Heart left ventricle (tissue), 16 donors: ENCODE data around the gene ESPN. TPM values are rescaled to one million over a fixed set of nuclear protein-coding genes. Genes with fewer than 3 reads are reported as not detected.
A peak's percentile ranks its signal among the peaks of the same experiment; 100 is the strongest.

Experiments
- ATAC-seq, 4 donors: fragments of 200-7000 bp; cut with Tn5 transposase; one replicate each; pipeline ENCODE4 v1.9.1; 2020 to 2022; ENCODE audit warnings: moderate library complexity in 4 of 4, mild to moderate bottlenecking in 3 of 4, moderate number of reproducible peaks in 1 of 4
- DNase-seq, 5 donors: peaks; one replicate each; pipeline ENCODE4 v3.0.0-alpha.2; 2020
- H3K27ac ChIP-seq, 12 donors: fragments of 200-600 bp; sonication (generic) in 4 of 12; one replicate each; pipeline versions ENCODE4 v1.5.0 to v1.8.0; 2016 to 2022; ENCODE audit warnings: mild to moderate bottlenecking in 2 of 12
- H3K27me3 ChIP-seq, 9 donors: fragments of 200-600 bp; sonication (generic) in 2 of 9; one replicate each; pipeline versions ENCODE4 v1.5.1 to v1.8.0; 2016 to 2022; ENCODE audit warnings: mild to moderate bottlenecking in 3 of 9
- H3K36me3 ChIP-seq, 9 donors: fragments of 200-600 bp; sonication (generic) in 2 of 9; one replicate each; pipeline versions ENCODE4 v1.5.0 to v1.8.0; 2018 to 2022; ENCODE audit warnings: mild to moderate bottlenecking in 2 of 9
- H3K4me1 ChIP-seq, 12 donors: fragments of 200-600 bp; sonication (generic) in 4 of 12; one replicate each; pipeline versions ENCODE4 v1.5.0 to v1.8.0; 2016 to 2022; ENCODE audit warnings: mild to moderate bottlenecking in 3 of 12
- H3K4me3 ChIP-seq, 12 donors: fragments of 200-600 bp; sonication (generic) in 4 of 12; one replicate each; pipeline versions ENCODE4 v1.5.0 to v1.8.0; 2017 to 2022; ENCODE audit warnings: mild to moderate bottlenecking in 9 of 12, moderate library complexity in 4 of 12
- H3K9me3 ChIP-seq, 12 donors: fragments of 200-600 bp; sonication (generic) in 4 of 12; one replicate each; pipeline versions ENCODE4 v1.5.0 to v1.8.0; 2016 to 2022; ENCODE audit warnings: mild to moderate bottlenecking in 1 of 12
- CTCF ChIP-seq, 12 donors: fragments of 200-600 bp; sonication (generic) in 4 of 12; IDR thresholded peaks; one replicate each; pipeline versions ENCODE4 v1.5.0 to v1.8.0; 2018 to 2022; ENCODE audit warnings: antibody characterized with exemption in 12 of 12, mild to moderate bottlenecking in 5 of 12
- POLR2A ChIP-seq, 2 donors: fragments of 450-650 bp; IDR thresholded peaks; one replicate each; pipeline ENCODE4 v1.6.1; 2017; ENCODE audit warnings: antibody characterized with exemption in 2 of 2, mild to moderate bottlenecking in 2 of 2, moderate library complexity in 2 of 2
- WGBS, 4 donors: extraction: QIAGEN DNeasy Blood & Tissue Kit in 2 of 4; methylation state at CpG; one replicate each; pipeline versions ENCODE4 v1.1.5 to v1.1.7; 2013 to 2018; 5-methylcytosine and 5-hydroxymethylcytosine counted together
- intact Hi-C, 10 donors: fragments of 100-400 bp; cut with DNase I; formaldehyde crosslinking; loops; one replicate each; pipeline versions ENCODE4 v1.11.1 to v1.14.2; 2022
- polyA plus RNA-seq, 2 donors: library from polyadenylated mRNA; stranded (reverse); fragments of 200-250 nt; gene quantifications; one replicate each; pipeline ENCODE4 v1.2.3, GENCODE V29; 2013
- total RNA-seq, 9 donors: library from RNA; depleted of rRNA in 2 of 9; stranded (reverse); fragments of >200 nt in 2 of 9; fragmentation: NEBNext Ultra II Directional in 3 of 9; extraction: Animal tissue kit (Norgen Biotek cat#: 25700) in 3 of 9; gene quantifications; one replicate each; pipeline versions ENCODE4 v1.1.0 to v1.2.4, GENCODE V29; 2016 to 2023
- donor health status: ischemic (EF 13 %, LVEDD 7.1; RV severe dilation, severe dysfunction).
- donor health status: healthy with polysubstance abuse.
- donor health status: DM: no; HTN: yes; CAD: no.
- donor health status: DM: no; HTN: no; CAD: no.
- donor health status: ischemic (EF 25% LVEDD 6.9; RV normal size, moderate dysfunction).
- donor health status: ischemic (EF 25% LVEDD 5.7; RV mildly dilated, moderate dysfunction).
- donor health status: healthy.
- donor health status: DM: yes; HTN: yes; CAD: no.
- donor health status: ischemic (EF 35%, LVEDD 5.7; RV mildly dilated, moderate dysfunction).
- donor health status: nonischemic (EF 11% LVEDD 7.7; RV severe dilation, severe dysfunction).
- donor health status: DM: yes; HTN: yes; CAD: no.
- donor health status: PGD.
- donor health status: ischemic (EF 29% LVEDD 5.4; RV normal size, mild dysfunction).
- donor health status: nonischemic (EF 23%, LVEDD 6.1; RV moderate dilation, normal function).

The ESPN gene
- total and polyA plus RNA-seq, 11 donors, result 0.10 to 1.3 (median 0.21) TPM; not detected in 6

DNA sequence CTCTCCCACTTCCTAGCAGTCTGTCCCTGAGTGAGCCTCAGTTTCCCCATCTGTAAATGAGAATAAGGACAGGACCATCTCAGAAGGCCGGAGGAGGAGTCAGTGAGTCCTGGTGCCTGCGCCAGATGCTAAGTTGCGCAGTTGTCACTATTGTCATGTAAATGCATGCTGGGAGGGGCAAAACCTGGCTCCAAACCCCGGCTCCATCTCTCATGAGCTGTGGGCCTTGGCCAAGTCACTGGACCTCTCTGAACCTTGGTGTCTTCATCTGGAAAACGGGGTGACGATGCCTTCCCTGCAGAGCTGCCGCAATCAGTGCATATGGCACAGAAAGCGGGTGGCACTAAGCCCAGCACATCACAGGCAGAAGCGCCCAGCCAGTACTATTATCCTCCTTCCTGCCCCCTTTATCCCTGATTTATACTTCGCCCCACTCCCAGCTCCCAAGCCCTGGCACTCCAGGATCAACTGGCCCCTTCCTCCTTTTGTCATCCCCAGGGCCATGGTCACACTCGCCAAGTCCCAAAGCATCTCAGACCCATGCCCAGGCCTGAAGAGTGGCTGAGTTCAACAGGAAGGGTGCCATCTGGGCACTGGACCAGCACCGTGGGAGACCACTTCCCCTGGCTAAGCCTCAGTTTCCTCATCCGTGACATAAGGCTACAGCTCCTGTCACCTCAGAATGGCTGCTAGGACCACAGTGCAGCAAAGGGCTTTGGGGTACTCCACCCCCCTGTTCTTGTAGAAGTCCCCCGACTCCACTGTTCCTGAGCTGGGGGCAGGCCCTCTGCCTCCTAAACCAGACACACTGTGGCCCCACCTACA lies 71.2 kb downstream of the ESPN start:
- intact Hi-C loops, result loop anchor here in 2 of 10 donors (5.0 to 10.0 kb wide), 2 partner anchors 57 to 129 kb away; partner anchors contain the start of genes NOL9 (in 1 of the 2) and THAP3 (in 1 of the 2)
- Histone ChIP-seq H3K27me3 (peaks cover 0 to 18% (median 0%) of the 10 kb centered on the region in 9 donors), H3K36me3 (no peaks in the 10 kb centered on the region), H3K9me3 (no peaks in the 10 kb centered on the region), H3K4me3 (peak overlapping the region in 8 of 12 donors; percentile 63 to 81 (median 70)), H3K4me1 (peaks cover 0 to 85% (median 57%) of the 10 kb centered on the region in 12 donors), H3K27ac (peak overlapping the region in 10 of 12 donors; percentile 49 to 87 (median 78))
- ATAC-seq, result peak in 1 of 4 donors; percentile 4
- WGBS, 4 donors, result 81 to 87% (median 84%) methylated on average over 12 to 14 of the region's 14 CpGs
- TF ChIP-seq CTCF (IDR thresholded peaks at IDR 0.05) (no peak), POLR2A (IDR thresholded peaks at IDR 0.05) (no peak)
- DNase-seq, result peak in 1 of 5 donors; percentile 6

DNA sequence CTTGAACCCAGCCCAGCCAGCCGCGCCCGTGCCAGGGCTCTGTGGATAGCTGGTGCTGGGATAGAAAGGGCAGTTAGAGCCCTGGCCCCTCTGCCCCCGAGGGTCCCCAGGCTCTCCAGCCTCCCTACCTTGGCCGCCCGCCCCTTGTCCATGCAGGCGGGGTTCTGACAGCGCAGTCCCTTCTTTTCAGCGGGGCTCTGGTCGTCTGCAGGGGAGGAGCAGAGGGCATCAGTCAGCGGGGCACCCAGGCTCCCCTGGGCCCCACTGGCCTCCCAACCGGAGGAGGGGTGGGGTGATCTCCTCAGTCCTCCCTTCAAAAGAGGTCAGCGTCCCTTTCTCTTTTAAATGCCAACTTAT lies 71.8 kb downstream of the ESPN start:
- peak in 1 of 4 donors; percentile 4 for ATAC-seq
- H3K27me3 ChIP-seq, result peaks cover 0 to 16% (median 0%) of the 10 kb centered on the region in 9 donors
- intact Hi-C loops, result loop anchor here in 2 of 10 donors (5.0 to 10.0 kb wide), 2 partner anchors 56 to 128 kb away; partner anchors contain the start of genes NOL9 (in 1 of the 2) and THAP3 (in 1 of the 2)
- TF ChIP-seq POLR2A (IDR thresholded peaks at IDR 0.05) (no peak), CTCF (IDR thresholded peaks at IDR 0.05) (no peak)
- no peaks in the 10 kb centered on the region for H3K9me3 ChIP-seq
- no peaks in the 10 kb centered on the region for H3K36me3 ChIP-seq
- peak overlapping the region in 11 of 12 donors; percentile 42 to 81 (median 70) for H3K4me3 ChIP-seq
- DNase-seq, result no peak
- H3K27ac ChIP-seq, result peak overlapping the region in 10 of 12 donors; percentile 49 to 87 (median 78)
- peaks cover 0 to 85% (median 54%) of the 10 kb centered on the region in 12 donors for H3K4me1 ChIP-seq
- 28 to 47% (median 40%) methylated on average over 3 to 13 of the region's 13 CpGs for WGBS, 4 donors

GRCh38 chr1:6496890-6497214 lies 72.3 kb downstream of the ESPN start:
- WGBS, 4 donors, result 4 to 6% (median 6%) methylated on average over 20 to 21 of the region's 21 CpGs; no CpG with 5 or more reads in 1 of the 4 donors
- H3K27ac ChIP-seq, result peak overlapping the region in 11 of 12 donors; percentile 49 to 87 (median 78)
- DNase-seq (no peak), ATAC-seq (no peak)
- H3K4me3 ChIP-seq, result peak overlapping the region; percentile 42 to 81 (median 70)
- TF ChIP-seq CTCF (IDR thresholded peaks at IDR 0.05) (no peak), POLR2A (IDR thresholded peaks at IDR 0.05) (no peak)
- peaks cover 1 to 85% (median 55%) of the 10 kb centered on the region in 12 donors for H3K4me1 ChIP-seq
- no peaks in the 10 kb centered on the region for H3K36me3 ChIP-seq
- peaks cover 0 to 16% (median 0%) of the 10 kb centered on the region in 9 donors for H3K27me3 ChIP-seq
- intact Hi-C loops, result loop anchor here in 2 of 10 donors (5.0 to 10.0 kb wide), 2 partner anchors 55 to 128 kb away; partner anchors contain the start of genes NOL9 (in 1 of the 2) and THAP3 (in 1 of the 2)
- no peaks in the 10 kb centered on the region for H3K9me3 ChIP-seq
